Vagina (tissue), 2 donors: Measurements from ENCODE around the gene ARL9.

ENCODE experiments used
- CTCF ChIP-seq, 3 experiments: fragments of 450-650 bp in 2 of 3; fragments of 200-600 bp in 1 of 3; sonication (generic) in 1 of 3; IDR thresholded peaks; one replicate each; pipeline ENCODE4 v1.5.1; 2017 to 2019; ENCODE audit warnings: antibody characterized with exemption in 3 of 3, mild to moderate bottlenecking in 2 of 3, moderate library complexity in 2 of 3
- POLR2A ChIP-seq, 2 donors: fragments of 450-650 bp; IDR thresholded peaks; one replicate each; pipeline ENCODE4 v1.6.1; 2017; ENCODE audit warnings: antibody characterized with exemption in 2 of 2, mild to moderate bottlenecking in 2 of 2, moderate library complexity in 2 of 2

GRCh38 chr4:56511098-56511497 lies 5.5 kb downstream of the ARL9 start:
- TF ChIP-seq POLR2A (IDR thresholded peaks at IDR 0.05) (no peak), CTCF (IDR thresholded peaks at IDR 0.05) (no peak)
